GM18502 (cell line): ENCODE results near the gene OPTN.
A peak's percentile ranks its signal among the peaks of the same experiment; 100 is the strongest.
"Not testable (repeated sequence)": the region's sequence is repeated elsewhere in the genome, so short reads cannot be mapped to it uniquely, and the experiment has no call there.

Experiments used
- ATAC-seq: cut with Tn5 transposase; IDR thresholded peaks from one replicate; pipeline ENCODE4 v1.9.1; 2021; ENCODE audit warnings: mild to moderate bottlenecking; ENCODE audit not compliant: unreplicated experiment, poor library complexity

Gene OPTN

DNA sequence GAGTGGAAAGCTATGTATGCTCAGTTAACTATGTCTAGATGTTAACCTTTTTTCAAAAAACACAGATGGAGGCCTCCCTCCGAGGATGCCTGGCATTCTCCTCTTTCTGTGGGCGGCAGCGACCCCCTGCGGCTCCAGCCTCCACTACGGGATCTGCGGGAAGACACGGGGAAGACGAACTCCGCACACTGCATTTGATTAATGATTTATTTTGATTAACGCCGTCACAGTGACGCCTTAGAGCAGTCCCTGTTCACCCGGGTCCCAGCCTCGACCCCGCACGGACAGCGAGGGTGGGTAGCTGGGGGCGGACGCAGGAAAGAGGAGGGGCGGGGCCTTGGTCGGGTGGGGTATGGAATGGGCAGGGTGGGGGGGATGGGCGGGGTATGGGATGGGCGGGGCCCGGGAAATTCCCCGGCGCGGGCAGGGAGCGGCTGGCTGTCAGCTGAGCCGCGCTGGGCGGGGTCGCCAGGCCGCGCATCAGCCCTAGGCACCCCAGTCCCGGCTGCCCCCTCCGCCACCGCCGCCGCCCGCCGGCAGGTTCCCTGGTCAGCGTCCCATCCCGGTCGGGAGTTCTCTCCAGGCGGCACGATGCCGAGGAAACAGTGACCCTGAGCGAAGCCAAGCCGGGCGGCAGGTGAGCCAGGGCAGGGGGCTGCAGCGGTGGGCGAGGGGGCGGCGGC, at the start of gene OPTN:
Gene OPTN (plus strand): TSS at position 498 of the 683 bp plus-strand sequence. CDS start 8,960 bp downstream, outside the sequence.
- peak; percentile 80 for ATAC-seq

DNA sequence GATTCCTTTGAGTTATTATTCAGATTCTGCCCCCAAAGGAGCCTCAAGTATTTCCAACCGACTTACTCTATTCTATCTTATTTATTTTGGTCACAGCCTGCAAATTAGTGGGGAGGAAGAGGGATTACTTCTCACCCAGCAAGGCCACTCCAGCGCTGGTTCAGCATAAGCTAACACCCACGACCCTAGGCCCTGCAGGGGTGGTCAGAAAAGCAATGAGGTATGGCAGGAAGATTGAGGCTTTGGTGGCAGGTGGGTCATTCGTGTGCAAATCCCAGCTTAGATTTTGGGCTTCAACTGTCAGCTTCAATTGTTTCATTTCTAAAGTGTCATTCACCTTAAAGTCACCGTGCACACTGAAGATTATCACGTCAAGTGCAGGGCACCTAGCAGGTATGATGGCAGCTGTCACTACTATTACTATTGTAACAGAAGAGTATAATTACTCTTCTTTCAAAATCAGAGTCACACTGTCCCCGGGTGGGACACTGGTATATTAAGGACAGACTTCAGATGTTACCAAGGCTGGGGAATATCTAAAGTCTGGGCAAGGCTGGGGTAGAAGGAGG, 48.8 kb upstream of the OPTN start:
- no peak for ATAC-seq

DNA sequence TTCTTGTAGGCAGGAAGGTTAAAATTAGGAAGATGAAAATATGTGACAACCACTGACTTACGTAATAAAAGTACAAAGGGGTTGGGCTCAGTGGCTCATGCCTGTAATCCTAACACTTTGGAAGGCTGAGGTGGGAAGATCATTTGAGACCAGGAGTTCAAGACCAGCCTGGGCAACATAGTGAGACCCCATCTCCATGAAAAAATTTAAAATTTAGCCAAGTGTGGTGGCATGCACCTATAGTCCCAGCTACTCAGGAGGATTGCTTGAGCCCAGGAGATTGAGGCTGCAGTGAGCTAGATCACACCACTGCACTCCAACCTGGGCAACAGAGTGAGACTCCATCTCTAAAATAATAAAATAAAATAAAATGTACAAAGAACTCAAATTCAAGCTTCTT, 46.8 kb upstream of the OPTN start:
- ATAC-seq = not testable (repeated sequence)

DNA sequence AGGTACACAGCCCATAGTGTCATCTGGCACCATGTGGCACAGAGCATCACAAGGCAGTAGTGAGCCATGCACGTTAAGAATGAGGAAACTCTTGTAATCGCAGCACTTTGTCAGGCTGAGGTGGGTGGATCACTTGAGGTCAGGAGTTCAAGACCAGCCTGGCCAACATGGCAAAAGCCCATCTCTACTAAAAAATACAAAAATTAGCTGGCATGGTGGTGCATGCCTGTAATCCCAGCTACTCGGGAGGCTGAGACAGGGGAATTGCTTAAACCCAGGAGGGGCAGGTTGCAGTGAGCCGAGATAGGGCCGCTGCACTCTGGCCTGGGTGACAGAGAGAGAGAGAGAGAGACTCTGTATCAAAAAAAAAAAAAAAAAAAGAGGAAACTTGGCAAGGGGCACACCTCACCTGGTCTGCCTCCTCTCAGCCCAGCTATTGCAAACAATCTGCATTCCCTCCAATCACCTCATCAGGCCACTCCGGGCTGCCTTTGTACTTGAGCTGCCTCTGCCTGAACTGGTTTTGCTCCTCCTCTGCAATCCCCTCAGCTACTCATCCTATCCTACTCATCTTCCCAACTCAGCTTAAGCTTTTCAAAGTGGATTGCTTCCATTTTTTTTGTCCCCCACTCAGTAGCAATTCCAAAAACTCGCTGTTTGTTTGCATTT, 46.0 kb upstream of the OPTN start:
- ATAC-seq = no peak

DNA sequence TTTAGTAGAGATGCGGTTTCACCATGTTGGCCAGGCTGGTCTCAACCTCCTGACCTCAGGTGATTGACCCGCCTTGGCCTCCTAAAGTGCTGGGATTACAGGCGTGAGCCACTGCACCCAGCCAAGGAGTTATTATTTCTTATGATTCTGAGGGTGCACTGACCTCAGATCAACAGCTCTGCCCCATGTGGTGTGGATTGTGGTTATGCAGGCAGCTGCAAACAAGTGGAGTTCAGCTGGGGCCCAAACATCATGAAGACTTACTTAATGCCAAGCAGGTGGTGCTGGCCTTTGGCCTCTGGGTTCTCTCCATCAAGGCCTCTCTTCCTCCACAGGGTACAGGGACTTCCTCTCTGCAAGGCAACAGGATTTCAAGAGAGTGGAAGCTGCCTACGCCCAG, 45.1 kb upstream of the OPTN start:
- ATAC-seq = no peak

DNA sequence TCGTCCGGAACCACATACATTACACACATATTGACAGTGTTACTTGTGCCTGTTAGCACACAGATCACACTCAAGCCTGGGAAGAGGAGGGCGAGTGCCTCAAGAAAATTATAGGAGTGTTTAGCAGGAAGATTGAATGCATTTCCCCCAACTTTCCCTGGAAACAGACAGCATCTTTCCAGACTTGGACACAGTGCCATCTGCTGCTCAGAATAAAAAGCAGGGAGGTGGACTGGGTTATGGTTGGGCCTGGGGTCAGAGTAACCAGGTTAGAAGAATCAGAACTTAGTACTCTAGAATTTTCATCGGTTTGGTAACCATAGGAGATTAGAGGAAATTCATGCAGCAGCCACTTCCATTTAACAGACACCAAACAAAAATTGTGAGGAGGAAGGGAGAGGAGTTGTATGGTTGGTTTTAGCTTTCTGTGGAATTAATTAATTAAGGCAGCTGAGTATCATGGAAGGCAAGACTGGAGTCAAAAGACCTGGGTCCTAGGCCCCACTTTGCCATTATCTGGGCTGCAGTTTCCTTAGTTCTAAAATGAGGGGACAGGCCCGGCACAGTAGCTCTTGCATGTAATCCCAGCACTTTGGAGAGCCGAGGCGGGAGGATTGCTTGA, 43.4 kb upstream of the OPTN start:
- ATAC-seq = no peak

DNA sequence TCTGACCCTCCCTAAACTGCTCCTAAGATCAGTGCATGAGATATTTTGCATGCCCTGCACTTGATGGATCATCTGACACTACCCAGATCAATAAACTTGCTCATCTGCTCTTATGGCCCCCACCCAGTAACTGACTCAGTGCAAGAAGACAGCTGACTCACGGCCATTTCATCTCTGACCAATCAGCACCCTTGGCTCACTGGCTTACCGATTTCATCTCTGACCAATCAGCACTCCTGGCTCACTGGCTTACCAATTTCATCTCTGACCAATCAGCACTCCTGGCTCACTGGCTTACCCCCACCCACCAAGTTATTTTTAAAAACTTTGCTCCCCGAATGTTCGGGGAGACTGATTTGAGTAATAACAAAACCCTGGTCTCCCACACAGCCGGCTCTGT, 37.2 kb upstream of the OPTN start:
- ATAC-seq = no peak

DNA sequence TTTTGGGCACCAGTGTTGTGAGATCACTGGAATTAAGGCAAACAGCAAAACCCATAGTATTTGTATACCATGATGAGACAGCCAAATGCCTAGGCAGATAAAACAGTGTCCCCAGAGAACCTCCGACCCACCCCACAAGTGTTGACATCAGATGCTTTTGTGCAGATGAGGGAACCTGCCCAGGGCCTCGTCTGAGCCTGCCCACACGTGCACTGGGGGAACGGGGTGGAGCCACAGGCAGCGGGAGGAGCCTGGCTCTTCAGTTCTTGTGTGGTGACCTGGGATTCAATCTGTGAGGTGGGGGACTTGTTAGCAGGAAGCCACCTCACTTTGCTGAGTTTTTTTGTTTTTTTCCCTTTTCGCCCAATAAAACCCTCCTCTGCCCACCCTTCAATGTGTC, 33.4 kb upstream of the OPTN start:
- no peak for ATAC-seq

DNA sequence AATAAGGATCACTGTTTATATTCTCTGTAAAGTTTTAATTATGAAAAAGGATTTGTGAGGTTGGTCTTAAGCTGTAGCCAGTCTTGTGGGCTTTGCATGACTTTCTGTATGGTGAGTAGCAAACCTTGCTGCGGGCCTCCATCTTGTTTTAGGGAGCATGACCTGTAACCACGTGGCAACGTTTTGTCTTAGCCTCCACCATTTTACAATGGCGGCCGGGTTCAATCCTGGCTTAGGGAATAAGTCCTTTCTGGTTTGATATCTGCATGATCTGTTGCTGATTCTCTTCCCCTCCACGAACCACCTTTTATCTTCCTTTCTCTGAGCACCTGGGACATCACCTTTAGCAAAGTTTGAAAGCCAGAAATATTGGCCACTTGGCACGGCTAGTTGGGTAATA, 32.5 kb upstream of the OPTN start:
- ATAC-seq = no peak

DNA sequence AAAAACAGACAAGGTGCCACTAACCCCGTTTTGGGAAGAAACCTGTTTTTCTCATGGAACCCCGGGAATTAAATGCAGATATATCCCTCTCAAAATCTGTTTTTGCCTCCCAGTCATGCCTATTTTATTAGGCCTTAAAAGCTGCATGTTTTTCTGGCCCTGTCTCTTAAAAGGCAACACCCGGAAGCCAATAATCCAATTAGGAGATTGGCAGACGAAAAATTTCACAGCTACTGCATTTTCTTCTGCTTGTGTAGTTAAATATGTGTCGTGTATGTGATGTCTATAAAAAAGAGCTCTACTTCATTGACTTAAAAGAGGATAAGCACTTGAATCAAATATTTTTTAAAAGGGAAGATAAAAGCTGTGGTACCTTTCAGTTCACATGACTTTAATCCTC, 31.9 kb upstream of the OPTN start:
- ATAC-seq = no peak

DNA sequence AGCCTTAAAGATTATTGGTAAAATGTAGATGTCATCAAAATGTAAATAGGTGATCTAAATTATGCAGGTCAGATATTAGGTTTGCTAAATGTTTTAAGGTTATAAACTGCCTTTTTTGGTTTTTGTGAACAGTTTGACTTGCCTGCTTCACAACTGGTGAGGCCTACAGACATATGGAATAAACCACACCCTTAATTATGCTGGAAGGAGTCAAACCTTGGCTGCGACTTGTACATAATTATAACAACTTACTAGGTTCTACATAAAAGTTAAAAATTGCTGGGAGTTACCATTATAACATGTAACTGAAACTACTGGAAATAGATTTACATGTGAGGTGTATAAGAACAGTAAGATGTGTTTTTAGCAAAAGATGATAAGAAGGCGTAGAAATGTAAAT, 31.5 kb upstream of the OPTN start:
- ATAC-seq = no peak

DNA sequence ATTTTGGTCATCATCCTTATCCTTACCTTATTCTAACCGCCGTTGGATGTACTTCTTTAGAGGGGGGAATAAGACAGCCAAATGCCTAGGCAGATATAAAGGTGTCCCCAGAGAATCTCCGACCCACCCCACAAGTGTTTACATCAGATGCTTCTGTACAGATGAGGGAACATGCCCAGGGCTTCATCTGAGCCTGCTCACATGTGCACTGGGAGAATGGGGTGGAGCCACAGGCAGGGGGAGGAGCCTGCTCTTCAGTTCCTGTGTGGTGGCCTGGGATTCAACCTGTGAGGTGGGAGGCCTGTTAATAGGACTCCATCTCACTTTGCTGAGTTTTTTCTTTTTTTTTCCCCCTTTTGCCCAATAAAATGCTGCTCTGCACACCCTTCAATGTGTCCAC, 27.6 kb upstream of the OPTN start:
- ATAC-seq = no peak

DNA sequence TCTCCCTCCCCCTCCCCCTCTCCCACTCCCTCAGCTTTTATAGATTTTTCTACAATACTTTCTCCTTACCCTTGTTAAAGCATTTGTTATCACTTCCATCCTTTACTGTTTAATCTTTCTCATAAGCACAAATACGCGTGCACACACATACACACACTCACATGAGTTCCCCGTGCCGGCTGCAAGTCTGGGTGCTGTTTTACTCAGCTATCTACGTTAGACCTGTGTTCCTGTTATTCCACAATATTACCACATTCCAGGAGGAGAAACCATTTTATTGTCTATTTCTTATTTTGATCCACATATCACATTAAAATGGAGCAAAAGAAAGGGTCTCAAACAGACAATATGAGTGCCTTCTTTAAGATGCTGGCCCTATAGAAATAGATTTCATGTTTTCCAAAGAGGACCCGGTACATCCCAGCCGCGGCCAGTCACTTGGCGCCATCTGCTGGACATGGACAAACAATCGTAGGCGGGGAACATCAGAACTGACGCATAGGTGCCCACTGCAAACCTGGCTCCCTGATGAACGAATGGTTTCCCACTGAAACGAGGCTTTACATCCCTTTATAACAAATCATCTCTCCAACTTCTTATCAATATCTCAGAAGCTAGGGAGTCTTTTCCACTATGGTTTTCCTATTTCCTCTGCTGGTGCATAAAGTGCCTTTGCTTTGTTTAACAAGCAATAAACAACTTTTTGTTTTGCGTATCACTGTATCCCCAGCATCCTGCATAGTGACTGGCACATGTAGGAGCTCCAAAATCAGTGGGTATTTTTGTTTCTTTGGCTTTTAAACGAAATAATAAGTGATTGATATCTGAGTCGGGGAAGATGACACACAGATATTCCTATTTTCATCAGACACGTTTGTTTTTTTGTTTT, 25.2 kb upstream of the OPTN start:
- no peak for ATAC-seq

DNA sequence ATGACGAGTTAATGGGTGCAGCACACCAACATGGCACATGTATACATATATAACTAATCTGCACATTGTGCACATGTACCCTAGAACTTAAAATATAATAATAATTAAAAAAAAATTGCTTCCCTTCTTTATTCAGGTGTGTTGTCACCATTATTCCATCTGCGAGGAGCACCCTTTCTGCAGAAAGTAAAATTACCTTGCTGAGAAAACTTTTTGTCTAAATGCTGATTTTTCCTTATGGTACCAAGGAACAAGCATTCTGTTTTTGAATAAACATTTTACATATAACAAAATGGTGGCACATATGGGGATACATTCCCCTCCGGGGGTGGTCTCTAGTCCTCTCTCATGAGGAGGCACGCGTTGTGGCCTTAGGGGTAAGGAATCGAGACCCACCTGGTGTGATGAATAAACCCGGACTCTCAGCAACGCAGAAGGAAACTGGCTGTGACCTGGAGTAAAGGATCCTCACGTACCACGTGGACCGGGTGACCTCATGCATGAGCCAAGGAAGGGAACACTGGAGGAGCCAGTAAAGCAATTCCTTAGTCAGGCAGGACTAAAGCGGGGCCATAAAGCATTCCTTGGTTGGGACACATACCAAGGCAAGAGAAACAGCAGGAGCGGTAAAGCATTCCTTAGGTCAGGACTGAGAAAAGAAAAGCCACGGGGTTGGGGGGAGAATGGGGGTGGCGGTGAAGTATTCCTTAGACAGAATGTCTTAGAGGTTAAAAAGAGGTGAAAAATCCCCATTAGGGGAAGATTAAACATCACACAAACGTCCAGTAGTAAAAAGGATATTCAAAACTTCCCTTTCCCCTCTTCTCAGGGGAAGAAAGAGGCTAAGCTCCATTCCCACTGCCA, 20.8 kb upstream of the OPTN start:
- ATAC-seq = no peak

DNA sequence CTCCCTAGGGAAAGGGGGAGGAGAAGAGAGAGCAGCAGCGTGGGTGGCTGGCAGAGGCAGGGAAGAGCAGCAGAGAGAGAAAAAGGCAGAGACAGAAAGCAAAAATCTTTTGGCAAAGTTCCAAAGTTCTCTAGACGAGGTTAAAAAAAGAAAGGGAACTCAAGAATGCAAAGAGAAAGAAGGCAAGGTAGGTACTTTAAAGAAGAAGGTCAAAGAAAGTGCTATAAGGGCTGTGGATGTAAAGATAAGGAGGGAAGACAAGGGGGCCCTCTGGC, 20.2 kb upstream of the OPTN start:
- no peak for ATAC-seq

DNA sequence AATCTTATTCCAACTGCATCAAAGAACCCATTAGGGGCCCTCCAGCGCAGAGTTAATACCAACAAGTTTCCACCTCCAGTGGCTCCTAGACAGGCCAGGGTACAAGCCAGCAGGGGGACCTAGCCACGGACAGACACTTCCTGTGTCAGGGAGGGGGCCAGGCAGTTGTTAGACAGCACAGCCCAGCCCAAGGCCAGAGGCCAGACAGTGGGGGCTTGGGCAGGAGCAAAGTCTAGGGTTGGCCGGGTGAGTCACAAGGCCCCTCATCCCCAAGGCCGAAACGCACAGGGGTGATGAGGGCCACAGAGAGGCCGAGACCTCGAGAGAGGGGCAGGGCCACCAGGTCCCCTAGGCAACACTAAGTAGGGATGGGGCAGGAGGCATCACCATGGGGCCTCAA, 19.3 kb upstream of the OPTN start:
- no peak for ATAC-seq

DNA sequence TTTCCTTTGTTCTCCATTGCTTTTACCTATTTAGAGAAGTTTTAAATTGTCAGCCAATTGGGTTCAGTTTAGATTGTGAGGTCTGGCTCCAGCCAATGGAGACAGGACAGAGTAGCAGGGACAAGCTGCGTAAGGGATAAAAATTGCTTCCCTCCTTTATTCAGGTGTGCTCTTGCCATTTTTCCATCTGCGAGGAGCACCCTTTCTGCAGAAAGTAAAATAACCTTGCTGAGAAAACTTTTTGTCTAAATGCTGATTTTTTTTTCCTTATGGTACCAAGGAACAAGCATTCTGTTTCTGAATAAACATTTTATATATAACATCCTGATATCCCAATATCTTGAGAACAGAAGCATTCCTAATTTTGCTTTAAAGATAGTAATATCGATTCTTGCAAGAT, 16.3 kb upstream of the OPTN start:
- ATAC-seq = not testable (repeated sequence)

DNA sequence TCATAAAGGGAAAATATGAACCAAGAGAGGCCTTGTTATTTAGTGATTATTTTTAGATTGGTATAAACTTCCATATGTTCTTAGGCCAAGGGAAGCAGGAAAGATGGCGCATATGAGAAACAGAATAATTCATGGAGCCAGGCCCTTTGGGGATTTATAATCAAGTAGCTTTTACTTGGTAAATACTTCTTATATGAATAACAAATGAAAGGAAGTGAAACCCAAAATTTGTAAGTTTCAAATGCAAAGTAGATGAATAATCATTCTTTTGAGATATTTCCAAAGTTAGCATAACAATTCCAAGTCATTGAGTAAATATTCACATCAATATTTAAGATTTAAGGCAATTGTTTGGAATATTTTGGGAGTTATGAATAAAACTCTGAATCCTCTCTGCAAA, 13.9 kb upstream of the OPTN start:
- ATAC-seq = no peak

DNA sequence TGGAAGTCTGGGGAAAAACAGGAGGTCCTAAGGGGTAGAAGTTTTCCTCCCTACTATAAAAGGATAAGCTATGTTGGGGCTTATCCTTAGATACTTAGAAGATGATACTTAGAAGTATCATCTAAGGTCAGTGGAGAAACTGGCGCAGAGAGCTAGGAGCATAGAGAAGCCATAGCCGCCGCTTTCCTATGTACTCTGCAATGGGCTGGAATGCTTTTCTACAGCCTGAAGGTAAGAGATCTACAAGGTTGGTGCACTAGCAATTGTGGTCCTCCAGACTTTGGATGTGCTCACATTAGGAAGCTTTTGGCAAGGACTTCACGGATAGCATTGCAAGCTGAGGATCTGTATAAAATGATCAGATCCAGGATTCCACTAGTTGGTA, 12.4 kb upstream of the OPTN start:
- no peak for ATAC-seq
